ENCODE results near the gene MRPL23.

Gene MRPL23

DNA sequence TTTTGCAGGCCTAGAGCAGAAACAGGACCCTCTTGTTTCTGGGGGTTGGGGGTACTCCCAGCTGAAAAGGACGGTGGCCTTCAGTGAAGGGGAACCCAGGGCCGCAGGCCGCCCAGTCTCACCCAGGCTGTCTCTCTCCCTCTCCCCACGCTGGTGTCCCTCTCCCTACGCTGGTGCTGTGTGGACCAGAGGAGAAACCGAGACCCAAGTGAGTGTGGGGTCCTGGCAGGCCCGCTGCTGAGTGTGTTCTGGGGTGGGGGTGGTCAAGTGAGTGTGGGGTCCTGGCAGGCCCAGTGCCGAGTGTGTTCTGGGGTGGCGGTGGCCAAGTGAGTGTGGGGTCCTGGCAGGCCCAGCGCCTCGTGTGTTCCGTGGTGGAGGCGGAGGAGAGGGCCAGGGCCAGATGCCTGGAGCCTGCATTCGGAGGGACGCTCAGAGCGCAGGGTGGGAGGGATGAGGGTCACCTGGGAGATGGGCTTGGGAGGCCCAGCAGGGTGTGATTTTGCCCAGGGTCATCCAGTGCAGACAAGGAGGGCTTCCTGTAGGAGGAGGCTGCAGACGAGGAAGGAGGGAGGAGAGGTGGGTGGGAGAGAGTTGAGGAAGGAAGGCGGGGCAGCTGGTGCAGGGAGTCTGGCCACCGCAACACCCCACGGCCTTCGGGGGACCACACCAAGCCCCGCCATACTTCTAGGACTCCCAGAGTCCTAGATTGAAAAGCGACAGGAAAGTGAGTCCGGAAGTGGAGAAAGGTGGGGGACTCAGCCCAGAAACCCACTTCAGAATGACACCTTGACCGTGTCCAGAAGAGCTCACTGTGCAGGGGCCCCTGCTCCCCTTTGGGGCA, 17.3 kb upstream of the MRPL23 start:
- H3K9me3 ChIP-seq (ENCODE audit: control insufficient read depth in 1 of 2, low read length in 2 of 2), result no peaks in the 10 kb centered on the region
- H3K27me3 ChIP-seq (ENCODE audit: low read depth, low read length), result no peaks in the 10 kb centered on the region
- peaks cover 0 to 4% of the 10 kb centered on the region in 2 donors for H3K4me1 ChIP-seq (ENCODE audit: control insufficient read depth in 1 of 2, insufficient read depth in 2 of 2, low read length in 2 of 2)
- H3K36me3 ChIP-seq (ENCODE audit: control insufficient read depth in 1 of 2, insufficient read depth in 2 of 2, low read length in 2 of 2), result no peaks in the 10 kb centered on the region
- no peak overlapping the region for H3K27ac ChIP-seq (ENCODE audit: low read length)
- H3K4me3 ChIP-seq (ENCODE audit: low read depth in 1 of 2, low read length in 2 of 2), result no peak overlapping the region

DNA sequence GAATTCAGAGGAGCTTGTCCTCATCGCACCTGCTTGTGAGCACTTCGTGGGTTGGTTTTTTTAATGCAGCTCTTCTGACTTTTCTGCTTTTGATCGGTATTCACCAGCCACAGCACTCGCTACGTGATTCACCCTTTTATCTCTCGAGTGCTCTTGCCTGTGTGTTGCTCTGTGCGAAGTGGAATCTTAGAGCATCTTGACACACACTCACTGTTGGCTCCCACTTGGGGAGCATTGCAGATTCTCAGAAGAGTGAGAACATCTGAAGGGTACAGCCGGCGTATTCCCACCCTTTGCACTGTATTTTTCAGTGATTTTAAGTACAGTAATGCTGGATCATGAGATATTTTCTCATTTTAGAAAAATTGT, 16.7 kb upstream of the MRPL23 start:
- H3K4me3 ChIP-seq (ENCODE audit: low read depth in 1 of 2, low read length in 2 of 2), result no peak overlapping the region
- no peaks in the 10 kb centered on the region for H3K9me3 ChIP-seq (ENCODE audit: control insufficient read depth in 1 of 2, low read length in 2 of 2)
- no peaks in the 10 kb centered on the region for H3K36me3 ChIP-seq (ENCODE audit: control insufficient read depth in 1 of 2, insufficient read depth in 2 of 2, low read length in 2 of 2)
- peaks cover 0 to 4% of the 10 kb centered on the region in 2 donors for H3K4me1 ChIP-seq (ENCODE audit: control insufficient read depth in 1 of 2, insufficient read depth in 2 of 2, low read length in 2 of 2)
- no peaks in the 10 kb centered on the region for H3K27me3 ChIP-seq (ENCODE audit: low read depth, low read length)
- no peak overlapping the region for H3K27ac ChIP-seq (ENCODE audit: low read length)

DNA sequence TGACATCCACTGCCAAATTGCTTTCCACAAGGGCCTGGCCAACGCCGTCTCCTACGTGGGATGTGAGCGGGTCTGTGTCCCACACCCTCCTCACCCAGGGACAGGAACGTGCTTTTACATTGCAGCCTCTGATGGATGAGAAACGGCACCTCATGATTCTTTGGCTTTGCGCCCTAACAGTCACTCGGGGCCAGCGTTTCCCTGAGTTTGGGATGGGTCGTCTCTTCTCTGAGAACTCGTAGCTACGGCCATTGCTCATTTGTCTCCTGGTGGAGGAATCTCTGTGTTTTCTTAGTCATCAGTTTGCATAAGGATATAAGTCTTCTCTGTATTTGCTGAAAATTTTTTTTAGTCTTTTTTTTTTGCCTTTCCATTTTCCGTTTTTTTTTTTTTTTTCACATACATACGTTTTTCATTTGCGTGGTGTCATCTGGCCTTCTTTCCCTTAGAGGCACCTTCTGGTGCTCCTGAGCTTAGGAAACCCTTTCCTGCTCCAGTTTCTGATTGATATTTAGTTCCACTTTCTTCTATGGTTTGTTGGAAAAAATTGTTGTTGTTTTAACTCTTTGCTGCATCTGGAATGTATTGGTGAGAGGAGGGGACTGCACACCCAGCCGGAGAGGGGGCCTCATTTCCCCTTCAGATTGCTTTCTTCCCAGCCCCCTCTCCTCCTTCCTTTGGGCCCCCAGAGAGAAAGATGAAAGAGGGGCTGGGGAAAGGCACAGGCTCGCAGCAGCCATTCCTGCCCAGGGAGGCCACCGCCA, 15.6 kb upstream of the MRPL23 start:
- peaks cover 0 to 4% of the 10 kb centered on the region in 2 donors for H3K4me1 ChIP-seq (ENCODE audit: control insufficient read depth in 1 of 2, insufficient read depth in 2 of 2, low read length in 2 of 2)
- H3K27ac ChIP-seq (ENCODE audit: low read length), result no peak overlapping the region
- H3K9me3 ChIP-seq (ENCODE audit: control insufficient read depth in 1 of 2, low read length in 2 of 2), result no peaks in the 10 kb centered on the region
- no peaks in the 10 kb centered on the region for H3K27me3 ChIP-seq (ENCODE audit: low read depth, low read length)
- no peaks in the 10 kb centered on the region for H3K36me3 ChIP-seq (ENCODE audit: control insufficient read depth in 1 of 2, insufficient read depth in 2 of 2, low read length in 2 of 2)
- H3K4me3 ChIP-seq (ENCODE audit: low read depth in 1 of 2, low read length in 2 of 2), result no peak overlapping the region

DNA sequence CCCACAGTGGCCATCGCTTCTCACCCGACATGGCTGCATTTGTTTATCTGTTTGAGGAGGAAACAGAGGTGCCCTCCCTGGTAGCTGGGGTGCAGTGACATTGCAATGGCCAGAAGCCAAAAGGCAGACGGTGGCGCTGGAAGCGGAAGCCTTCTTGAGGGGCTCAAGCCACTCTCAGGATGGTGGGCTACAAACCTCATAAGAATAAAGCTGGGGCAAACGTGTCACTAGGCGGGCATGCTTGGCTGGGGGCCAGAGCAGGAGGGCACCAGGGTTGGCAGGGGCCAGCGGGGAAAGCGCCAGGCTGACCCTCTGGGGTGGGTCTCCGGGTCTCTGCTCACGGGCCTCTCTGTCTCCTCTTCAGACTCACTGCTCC, 15.0 kb upstream of the MRPL23 start:
- Histone ChIP-seq H3K27me3 (ENCODE audit: low read depth, low read length) (no peaks in the 10 kb centered on the region), H3K27ac (ENCODE audit: low read length) (no peak overlapping the region), H3K36me3 (ENCODE audit: control insufficient read depth in 1 of 2, insufficient read depth in 2 of 2, low read length in 2 of 2) (no peaks in the 10 kb centered on the region), H3K4me3 (ENCODE audit: low read depth in 1 of 2, low read length in 2 of 2) (no peak overlapping the region), H3K4me1 (ENCODE audit: control insufficient read depth in 1 of 2, insufficient read depth in 2 of 2, low read length in 2 of 2) (peaks cover 0 to 4% of the 10 kb centered on the region in 2 donors), H3K9me3 (ENCODE audit: control insufficient read depth in 1 of 2, low read length in 2 of 2) (no peaks in the 10 kb centered on the region)

DNA sequence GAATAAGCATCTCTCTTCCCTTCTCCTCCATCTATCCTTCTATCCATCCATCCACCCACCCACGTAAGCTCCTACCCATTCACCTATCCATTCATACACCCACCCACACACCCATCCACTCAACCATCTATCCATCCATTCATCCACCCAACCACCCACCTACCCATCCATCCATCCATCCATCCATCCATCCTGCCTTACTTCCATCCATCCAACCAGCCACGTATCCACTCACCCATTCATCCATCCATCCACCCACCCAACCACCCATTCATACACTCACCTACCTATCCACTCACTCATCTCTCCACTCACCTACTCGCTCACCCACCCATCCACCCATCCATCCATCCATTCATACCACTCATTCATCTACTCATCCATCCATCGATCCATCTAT, 14.5 kb upstream of the MRPL23 start:
- Histone ChIP-seq H3K36me3 (ENCODE audit: control insufficient read depth in 1 of 2, insufficient read depth in 2 of 2, low read length in 2 of 2) (no peaks in the 10 kb centered on the region), H3K4me1 (ENCODE audit: control insufficient read depth in 1 of 2, insufficient read depth in 2 of 2, low read length in 2 of 2) (peaks cover 0 to 4% of the 10 kb centered on the region in 2 donors), H3K9me3 (ENCODE audit: control insufficient read depth in 1 of 2, low read length in 2 of 2) (no peaks in the 10 kb centered on the region), H3K27me3 (ENCODE audit: low read depth, low read length) (no peaks in the 10 kb centered on the region), H3K27ac (ENCODE audit: low read length) (no peak overlapping the region), H3K4me3 (ENCODE audit: low read depth in 1 of 2, low read length in 2 of 2) (no peak overlapping the region)

DNA sequence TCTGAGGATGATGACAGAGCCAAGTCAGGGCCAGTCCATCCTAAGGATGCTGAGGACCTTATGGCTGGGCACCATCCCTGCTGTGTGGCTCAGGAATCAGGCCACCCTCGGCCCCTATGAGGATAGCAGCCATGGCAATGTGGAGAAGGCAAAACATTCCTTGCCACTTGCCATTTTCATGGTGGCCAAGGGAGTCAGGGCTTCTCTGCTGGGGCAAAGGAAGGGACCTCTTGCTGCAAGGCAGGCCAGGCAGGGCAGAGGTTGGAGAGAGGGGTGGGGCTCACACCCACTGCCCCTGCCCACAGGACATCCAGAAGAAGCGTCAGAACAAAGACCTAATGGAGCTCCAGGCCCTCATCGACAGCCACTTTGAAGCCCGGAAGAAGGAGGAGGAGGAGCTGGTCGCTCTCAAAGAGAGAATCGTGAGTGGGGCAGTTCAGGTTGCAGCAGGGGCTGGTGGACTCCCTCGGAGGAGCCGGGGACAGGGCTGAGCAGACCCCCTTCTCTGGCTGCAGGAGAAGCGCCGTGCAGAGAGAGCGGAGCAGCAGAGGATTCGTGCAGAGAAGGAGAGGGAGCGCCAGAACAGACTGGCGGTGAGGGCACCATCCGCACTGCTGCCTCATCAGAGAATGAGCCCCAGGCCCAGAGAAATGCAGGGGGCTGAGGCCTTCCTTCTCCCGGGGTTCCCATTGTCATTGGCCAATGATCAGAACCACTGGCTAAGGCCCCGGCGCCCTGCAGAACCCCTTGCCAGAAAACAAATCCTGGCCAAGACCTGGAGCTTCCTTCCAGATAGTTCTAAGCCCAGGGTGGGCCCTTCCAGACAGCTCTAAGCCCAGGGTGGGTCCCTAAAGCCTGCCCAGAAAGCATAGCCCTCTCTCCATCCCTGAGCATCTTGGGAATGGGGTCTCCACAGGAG, 13.5 kb upstream of the MRPL23 start:
- Histone ChIP-seq H3K36me3 (ENCODE audit: control insufficient read depth in 1 of 2, insufficient read depth in 2 of 2, low read length in 2 of 2) (no peaks in the 10 kb centered on the region), H3K9me3 (ENCODE audit: control insufficient read depth in 1 of 2, low read length in 2 of 2) (no peaks in the 10 kb centered on the region), H3K27me3 (ENCODE audit: low read depth, low read length) (no peaks in the 10 kb centered on the region), H3K27ac (ENCODE audit: low read length) (no peak overlapping the region), H3K4me3 (ENCODE audit: low read depth in 1 of 2, low read length in 2 of 2) (no peak overlapping the region), H3K4me1 (ENCODE audit: control insufficient read depth in 1 of 2, insufficient read depth in 2 of 2, low read length in 2 of 2) (peaks cover 0 to 7% of the 10 kb centered on the region in 2 donors)

DNA sequence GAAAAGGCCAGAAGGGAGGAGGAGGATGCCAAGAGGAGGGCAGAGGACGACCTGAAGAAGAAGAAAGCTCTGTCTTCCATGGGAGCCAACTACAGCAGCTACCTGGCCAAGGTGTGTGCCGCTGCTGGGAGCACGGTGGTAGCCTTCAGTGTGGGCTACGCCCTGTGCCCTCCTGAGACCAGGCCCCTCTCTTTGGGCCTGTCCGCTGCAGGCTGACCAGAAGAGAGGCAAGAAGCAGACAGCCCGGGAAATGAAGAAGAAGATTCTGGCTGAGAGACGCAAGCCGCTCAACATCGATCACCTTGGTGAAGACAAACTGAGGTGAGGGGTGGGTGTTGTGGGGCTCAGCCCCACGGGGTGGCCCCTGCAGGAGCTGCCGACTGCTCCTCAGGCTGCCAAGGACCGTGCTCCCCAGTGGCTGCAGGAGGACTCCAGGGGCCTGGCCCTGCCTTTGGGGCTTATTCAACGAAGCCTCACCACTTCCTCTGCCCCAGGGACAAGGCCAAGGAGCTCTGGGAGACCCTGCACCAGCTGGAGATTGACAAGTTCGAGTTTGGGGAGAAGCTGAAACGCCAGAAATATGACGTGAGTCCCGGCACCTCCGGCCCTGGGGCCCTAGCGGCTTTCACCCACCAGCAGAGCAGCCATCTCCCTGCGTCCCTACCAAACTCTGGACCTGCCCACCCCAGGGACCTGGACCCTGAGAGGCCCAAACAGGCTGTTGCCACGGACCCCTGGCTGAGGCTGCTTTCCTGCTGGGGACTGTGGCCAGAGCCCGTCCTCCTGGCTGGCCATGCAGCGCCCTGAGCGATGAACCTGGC, 12.6 kb upstream of the MRPL23 start:
- Histone ChIP-seq H3K4me1 (ENCODE audit: control insufficient read depth in 1 of 2, insufficient read depth in 2 of 2, low read length in 2 of 2) (peaks cover 0 to 14% of the 10 kb centered on the region in 2 donors), H3K9me3 (ENCODE audit: control insufficient read depth in 1 of 2, low read length in 2 of 2) (no peaks in the 10 kb centered on the region), H3K27me3 (ENCODE audit: low read depth, low read length) (no peaks in the 10 kb centered on the region), H3K27ac (ENCODE audit: low read length) (no peak overlapping the region), H3K4me3 (ENCODE audit: low read depth in 1 of 2, low read length in 2 of 2) (no peak overlapping the region), H3K36me3 (ENCODE audit: control insufficient read depth in 1 of 2, insufficient read depth in 2 of 2, low read length in 2 of 2) (no peaks in the 10 kb centered on the region)

DNA sequence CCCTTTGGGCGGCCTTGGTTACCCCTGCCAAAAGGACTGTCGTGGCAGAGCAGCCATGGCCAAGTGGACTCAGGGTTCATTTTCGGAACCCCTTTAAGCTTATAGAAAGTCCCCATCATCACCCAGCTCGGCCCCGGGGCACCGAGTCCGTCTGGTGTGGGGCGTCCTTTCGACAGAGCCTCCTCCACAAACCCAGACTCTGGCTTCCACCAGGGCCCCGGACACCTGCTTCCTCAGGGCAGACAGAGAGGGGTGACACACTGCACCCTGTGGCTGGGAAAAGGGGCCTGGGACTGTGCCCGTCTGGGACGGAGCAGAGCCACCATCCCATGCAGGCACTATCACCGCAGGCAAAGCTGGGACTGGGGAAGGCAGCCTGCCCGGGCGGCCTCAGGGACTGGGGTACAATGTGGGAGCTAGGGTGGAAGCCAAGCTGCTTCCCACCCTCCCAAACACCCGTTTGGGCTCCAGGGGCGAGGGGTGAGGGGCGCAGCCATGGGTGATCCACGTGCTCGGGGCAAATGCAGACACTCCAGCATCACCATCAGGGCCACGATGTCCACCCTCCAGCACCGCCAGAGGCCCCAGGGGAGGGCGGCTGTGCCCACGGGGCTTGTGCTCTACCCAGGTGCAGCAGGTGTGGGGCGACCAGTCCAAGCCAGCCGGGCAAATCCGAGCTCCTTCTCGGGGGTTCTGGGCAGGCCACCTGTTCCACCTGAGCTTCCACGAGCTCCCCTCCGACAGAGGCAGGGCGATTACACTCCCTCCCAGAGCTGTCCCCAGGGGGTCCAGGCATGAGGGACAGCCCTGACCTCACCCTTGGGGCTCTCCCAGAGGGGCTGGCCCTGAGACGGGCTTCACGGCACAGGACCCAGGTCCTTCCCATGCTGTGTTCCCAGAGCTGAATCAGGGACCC, 11.7 kb upstream of the MRPL23 start:
- no peak overlapping the region for H3K27ac ChIP-seq (ENCODE audit: low read length)
- no peaks in the 10 kb centered on the region for H3K9me3 ChIP-seq (ENCODE audit: control insufficient read depth in 1 of 2, low read length in 2 of 2)
- H3K4me1 ChIP-seq (ENCODE audit: control insufficient read depth in 1 of 2, insufficient read depth in 2 of 2, low read length in 2 of 2), result peaks cover 0 to 14% of the 10 kb centered on the region in 2 donors
- no peaks in the 10 kb centered on the region for H3K36me3 ChIP-seq (ENCODE audit: control insufficient read depth in 1 of 2, insufficient read depth in 2 of 2, low read length in 2 of 2)
- no peak overlapping the region for H3K4me3 ChIP-seq (ENCODE audit: low read depth in 1 of 2, low read length in 2 of 2)
- no peaks in the 10 kb centered on the region for H3K27me3 ChIP-seq (ENCODE audit: low read depth, low read length)

DNA sequence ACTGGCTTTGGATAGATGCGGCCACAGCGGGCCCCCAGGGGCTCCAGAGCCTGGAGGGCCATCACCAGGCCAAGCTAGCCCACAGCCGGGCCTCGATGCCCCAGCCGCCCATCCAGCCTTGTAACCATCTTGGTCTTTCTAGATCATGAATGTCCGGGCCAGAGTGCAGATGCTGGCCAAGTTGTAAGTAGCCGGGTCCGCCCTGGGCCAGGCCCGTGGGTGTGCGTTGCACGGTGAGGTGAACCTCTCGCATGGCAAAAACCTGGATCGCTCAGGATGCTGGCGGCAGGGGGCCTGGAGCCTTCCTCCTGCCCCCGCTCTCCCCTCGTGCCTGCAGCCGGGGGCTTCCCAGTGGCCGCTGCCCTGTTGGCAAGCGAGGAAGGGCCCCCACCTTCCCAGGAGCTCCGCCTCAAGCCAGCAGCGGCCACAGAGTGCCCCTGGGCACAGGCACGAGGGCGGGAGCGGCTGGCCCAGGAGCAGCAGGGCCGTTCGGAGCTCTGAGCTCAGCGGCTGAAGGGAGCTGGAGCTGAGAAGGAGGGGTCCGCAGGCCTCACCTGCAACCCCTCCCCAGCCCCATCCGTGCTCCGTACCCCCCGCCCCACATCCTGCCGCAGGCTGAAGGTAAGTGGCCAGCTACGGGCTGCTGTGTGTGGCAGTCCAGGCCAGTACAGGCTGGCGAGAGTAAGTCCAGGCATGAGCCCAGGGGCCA, 10.9 kb upstream of the MRPL23 start:
- no peaks in the 10 kb centered on the region for H3K27me3 ChIP-seq (ENCODE audit: low read depth, low read length)
- H3K4me1 ChIP-seq (ENCODE audit: control insufficient read depth in 1 of 2, insufficient read depth in 2 of 2, low read length in 2 of 2), result peaks cover 0 to 11% of the 10 kb centered on the region in 2 donors
- no peaks in the 10 kb centered on the region for H3K9me3 ChIP-seq (ENCODE audit: control insufficient read depth in 1 of 2, low read length in 2 of 2)
- no peak overlapping the region for H3K27ac ChIP-seq (ENCODE audit: low read length)
- H3K36me3 ChIP-seq (ENCODE audit: control insufficient read depth in 1 of 2, insufficient read depth in 2 of 2, low read length in 2 of 2), result no peaks in the 10 kb centered on the region
- H3K4me3 ChIP-seq (ENCODE audit: low read depth in 1 of 2, low read length in 2 of 2), result no peak overlapping the region
